WTC11 (cell line): ENCODE results near the gene GLOD5. TPM values are rescaled to one million over a fixed set of nuclear protein-coding genes. Genes with fewer than 3 reads are reported as not detected.
"Not testable (repeated sequence)": the region's sequence is repeated elsewhere in the genome, so short reads cannot be mapped to it uniquely, and the experiment has no call there.

ENCODE experiments used
- ATAC-seq: fragments of 200-7000 bp; cut with Tn5 transposase; 2 replicates; pipeline ENCODE4 v1.10.0; 2021; ENCODE audit warnings: mild to moderate bottlenecking, moderate library complexity
- CTCF ChIA-PET: fragments of 300-600 bp; sonication (Branson Sonifier 250); formaldehyde crosslinking; loops from one replicate; lab custom pipeline; 2021; ENCODE audit warnings: antibody characterized with exemption; lab: Charles Lee
- POLR2A ChIA-PET: fragments of 350-600 bp; sonication (Branson Sonifier 250); formaldehyde crosslinking; loops from one replicate; lab custom pipeline; 2021; ENCODE audit warnings: antibody characterized with exemption; lab: Charles Lee
- DNase-seq: peaks from one replicate; pipeline ENCODE4 v3.0.0; 2021; ENCODE audit warnings: low spot score
- H3K27ac Mint-ChIP-seq: 2 replicates; pipeline ENCODE4 v1.8.0; 2021; ENCODE audit warnings: mixed read lengths
- H3K27me3 Mint-ChIP-seq: 2 replicates; pipeline ENCODE4 v1.8.0; 2021; ENCODE audit warnings: low read depth, mild to moderate bottlenecking, moderate library complexity, mixed read lengths
- H3K36me3 Mint-ChIP-seq: 2 replicates; pipeline ENCODE4 v1.8.0; 2021; ENCODE audit warnings: mixed read lengths
- H3K4me1 Mint-ChIP-seq: 2 replicates; pipeline ENCODE4 v1.8.0; 2022; ENCODE audit warnings: mixed read lengths
- H3K4me3 Mint-ChIP-seq: 2 replicates; pipeline ENCODE4 v1.8.0; 2021; ENCODE audit warnings: mild to moderate bottlenecking, moderate library complexity, mixed read lengths
- H3K9me3 Mint-ChIP-seq: 2 replicates; pipeline ENCODE4 v1.8.0; 2021; ENCODE audit warnings: mixed read lengths
- CREM ChIP-seq: sonication (generic); formaldehyde crosslinking; IDR thresholded peaks from 2 replicates; pipeline ENCODE4 v1.8.1; 2022; ENCODE audit warnings: mild to moderate bottlenecking, missing genetic modification reagents, moderate library complexity
- FOXP1 ChIP-seq: sonication (generic); formaldehyde crosslinking; IDR thresholded peaks from 2 replicates; pipeline ENCODE4 v1.8.0; 2022; ENCODE audit warnings: missing genetic modification reagents, mild to moderate bottlenecking, moderate library complexity, borderline replicate concordance
- HMGA2 ChIP-seq: fragments of 250-450 bp; sonication (Bioruptor Pico); IDR thresholded peaks from 2 replicates; pipeline ENCODE4 v1.4.0; 2021; ENCODE audit warnings: mild to moderate bottlenecking, moderate library complexity
- NFE2L1 ChIP-seq: sonication (generic); formaldehyde crosslinking; IDR thresholded peaks from 2 replicates; pipeline ENCODE4 v1.8.1; 2023; ENCODE audit warnings: missing genetic modification reagents
- SOX15 ChIP-seq: fragments of 250-450 bp; sonication (Bioruptor Pico); IDR thresholded peaks from 2 replicates; pipeline ENCODE4 v1.9.0; 2021; ENCODE audit warnings: mild to moderate bottlenecking
- ZBTB43 ChIP-seq: sonication (generic); formaldehyde crosslinking; IDR thresholded peaks from 2 replicates; pipeline ENCODE4 v1.8.1; 2023; ENCODE audit warnings: mild to moderate bottlenecking, missing genetic modification reagents
- ZNF263 ChIP-seq: sonication (generic); formaldehyde crosslinking; IDR thresholded peaks from 2 replicates; pipeline ENCODE4 v1.8.1; 2022; ENCODE audit warnings: low read depth, mild to moderate bottlenecking, moderate library complexity, missing genetic modification reagents
- ZNF425 ChIP-seq: fragments of 250-450 bp; sonication (Bioruptor Pico); conservative IDR thresholded peaks from 2 replicates; pipeline ENCODE4 v1.9.0; 2021; ENCODE audit warnings: mild to moderate bottlenecking
- total RNA-seq: library from RNA; stranded (reverse); gene quantifications from 3 replicates; pipeline ENCODE4 v1.2.3, GENCODE V29; 2021
- TF ChIP-seq, protein P1 (sequence below): sonication (generic); formaldehyde crosslinking; IDR thresholded peaks from 2 replicates; pipeline ENCODE4 v1.8.1; 2023; ENCODE audit warnings: mild to moderate bottlenecking, missing genetic modification reagents, moderate library complexity
- TF ChIP-seq, protein P2 (sequence below): fragments of 250-450 bp; sonication (Bioruptor Pico); IDR thresholded peaks from 2 replicates; pipeline ENCODE4 v1.9.0; 2021; ENCODE audit warnings: mild to moderate bottlenecking
- TF ChIP-seq, protein P3 (sequence below): sonication (generic); formaldehyde crosslinking; conservative IDR thresholded peaks from 2 replicates; pipeline ENCODE4 v1.8.1; 2022; ENCODE audit warnings: mild to moderate bottlenecking, missing genetic modification reagents

The GLOD5 gene
- total RNA-seq, 1 experiment from 2014 or later = not detected

- no peak overlapping the region for H3K27ac Mint-ChIP-seq
- H3K9me3 Mint-ChIP-seq = no peaks in the 10 kb centered on the region
- no peaks in the 10 kb centered on the region; the same call in 1 of the 2 replicates for H3K36me3 Mint-ChIP-seq
- ChIA-PET CTCF (no interaction called here), POLR2A (no interaction called here)
- TF ChIP-seq NFE2L1 (CRISPR knock-in tag) (no peak), ZNF263 (CRISPR knock-in tag) (no peak), ZNF425 (CRISPR knock-in tag) (no peak)
- TF ChIP-seq, all 79 proteins: peak for 0
- DNase-seq = no peak
- Mint-ChIP-seq H3K27me3 (no peaks in the 10 kb centered on the region), H3K4me3 (no peak overlapping the region), H3K4me1 (no peaks in the 10 kb centered on the region)
- no peak for ATAC-seq
These were observed 56.6 kb downstream of the GLOD5 start for GRCh38 chrX:48818098-48818497.

DNA sequence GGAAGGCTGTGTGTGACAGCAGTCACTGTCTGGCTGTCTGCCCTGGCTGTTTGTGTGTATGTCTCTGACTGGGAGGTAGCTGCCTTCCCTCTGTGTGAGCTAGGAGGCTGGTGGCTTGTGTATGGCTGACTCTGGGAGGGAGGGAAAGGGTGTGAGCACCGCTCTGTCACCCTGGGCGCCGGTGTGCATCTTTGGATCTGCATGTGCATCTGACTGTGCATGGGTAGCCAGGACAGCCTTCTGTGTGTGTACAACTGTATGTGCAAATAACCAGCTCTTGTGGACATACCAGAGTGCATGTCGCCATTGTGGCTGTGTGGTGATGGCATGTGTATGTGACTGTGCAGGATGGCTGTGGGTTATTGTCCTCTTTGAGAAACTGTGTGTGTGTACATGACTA lies 57.3 kb downstream of the GLOD5 start:
- Mint-ChIP-seq H3K4me1 (no peaks in the 10 kb centered on the region), H3K27me3 (no peaks in the 10 kb centered on the region), H3K4me3 (no peak overlapping the region), H3K9me3 (no peaks in the 10 kb centered on the region), H3K27ac (no peak overlapping the region), H3K36me3 (no peaks in the 10 kb centered on the region; the same call in 1 of the 2 replicates)
- TF ChIP-seq, protein P1, sequence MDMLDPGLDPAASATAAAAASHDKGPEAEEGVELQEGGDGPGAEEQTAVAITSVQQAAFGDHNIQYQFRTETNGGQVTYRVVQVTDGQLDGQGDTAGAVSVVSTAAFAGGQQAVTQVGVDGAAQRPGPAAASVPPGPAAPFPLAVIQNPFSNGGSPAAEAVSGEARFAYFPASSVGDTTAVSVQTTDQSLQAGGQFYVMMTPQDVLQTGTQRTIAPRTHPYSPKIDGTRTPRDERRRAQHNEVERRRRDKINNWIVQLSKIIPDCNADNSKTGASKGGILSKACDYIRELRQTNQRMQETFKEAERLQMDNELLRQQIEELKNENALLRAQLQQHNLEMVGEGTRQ (CRISPR knock-in tag) = no peak
- TF ChIP-seq, protein P2, sequence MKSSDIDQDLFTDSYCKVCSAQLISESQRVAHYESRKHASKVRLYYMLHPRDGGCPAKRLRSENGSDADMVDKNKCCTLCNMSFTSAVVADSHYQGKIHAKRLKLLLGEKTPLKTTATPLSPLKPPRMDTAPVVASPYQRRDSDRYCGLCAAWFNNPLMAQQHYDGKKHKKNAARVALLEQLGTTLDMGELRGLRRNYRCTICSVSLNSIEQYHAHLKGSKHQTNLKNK (CRISPR knock-in tag) = no peak
- no peak for TF ChIP-seq CREM (CRISPR knock-in tag)
- CTCF ChIA-PET = no interaction called here
- POLR2A ChIA-PET = no interaction called here
- DNase-seq (no peak), ATAC-seq (no peak)

- H3K36me3 Mint-ChIP-seq, CTCF ChIA-PET: not testable (repeated sequence)
These were observed 57.8 kb downstream of the GLOD5 start for GRCh38 chrX:48819394-48819793.

GRCh38 chrX:48823053-48823452 lies 61.5 kb downstream of the GLOD5 start:
- ChIA-PET POLR2A (interaction anchor here (0.5 kb wide), 1 partner anchor 276 kb away, joined by 3 read pairs; no protein-coding TSS in a partner anchor), CTCF (interaction anchor here (0.6 to 0.9 kb wide), 2 partner anchors 9 to 175 kb away, joined by 3 read pairs; no protein-coding TSS in a partner anchor)
- peaks cover 6% of the 10 kb centered on the region for H3K4me1 Mint-ChIP-seq
- no peaks in the 10 kb centered on the region for H3K27me3 Mint-ChIP-seq
- TF ChIP-seq, protein P3, sequence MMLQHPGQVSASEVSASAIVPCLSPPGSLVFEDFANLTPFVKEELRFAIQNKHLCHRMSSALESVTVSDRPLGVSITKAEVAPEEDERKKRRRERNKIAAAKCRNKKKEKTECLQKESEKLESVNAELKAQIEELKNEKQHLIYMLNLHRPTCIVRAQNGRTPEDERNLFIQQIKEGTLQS = no peak
- TF ChIP-seq SOX15 (CRISPR knock-in tag) (no peak), FOXP1 (CRISPR knock-in tag) (no peak), HMGA2 (no peak), ZBTB43 (CRISPR knock-in tag) (no peak)
- DNase-seq = peak; percentile 18
- ATAC-seq = peak; percentile 63
- no peak overlapping the region for H3K4me3 Mint-ChIP-seq
- peaks cover 9% of the 10 kb centered on the region for H3K36me3 Mint-ChIP-seq
- no peak overlapping the region for H3K27ac Mint-ChIP-seq
- H3K9me3 Mint-ChIP-seq = no peaks in the 10 kb centered on the region

More at GRCh38 chrX:48819394-48819793, 57.8 kb downstream of the GLOD5 start:
- ATAC-seq, POLR2A ChIA-PET, H3K4me1 Mint-ChIP-seq, H3K27me3 Mint-ChIP-seq, H3K9me3 Mint-ChIP-seq, H3K4me3 Mint-ChIP-seq, H3K27ac Mint-ChIP-seq, DNase-seq: not testable (repeated sequence)

Other genes with a start within 250 kb of the GLOD5 start
- gene EBP, start 239.9 kb upstream of the GLOD5 start, total RNA-seq = 129 to 145 TPM (median 138 TPM) in 3 replicates
- 7.5 to 10.2 TPM (median 9.9 TPM) in 3 replicates for gene TBC1D25, start 222.0 kb upstream of the GLOD5 start, total RNA-seq
- gene RBM3, start 187.3 kb upstream of the GLOD5 start, total RNA-seq = 97.7 to 148 TPM (median 99.6 TPM) in 3 replicates
- gene WDR13, start 164.3 kb upstream of the GLOD5 start, total RNA-seq = 28.0 to 37.4 TPM (median 30.4 TPM) in 3 replicates
- 0.79 to 1.6 TPM (median 0.96 TPM) in 3 replicates for gene WAS, start 77.9 kb upstream of the GLOD5 start, total RNA-seq
- 14.2 to 16.5 TPM (median 16.4 TPM) in 3 replicates for gene SUV39H1, start 65.0 kb upstream of the GLOD5 start, total RNA-seq
- gene GATA1, start 24.8 kb downstream of the GLOD5 start, total RNA-seq = 0.25 to 0.27 TPM (median 0.26 TPM) in 3 replicates
- 58.5 to 60.3 TPM (median 59.2 TPM) in 3 replicates for gene HDAC6, start 40.3 kb downstream of the GLOD5 start, total RNA-seq
- gene ERAS, start 64.8 kb downstream of the GLOD5 start, total RNA-seq = not detected in 3 replicates
- 7.4 to 8.0 TPM (median 7.5 TPM) in 3 replicates for gene PCSK1N, start 73.9 kb downstream of the GLOD5 start, total RNA-seq
- 99.6 to 120 TPM (median 114 TPM) in 3 replicates for gene TIMM17B, start 136.0 kb downstream of the GLOD5 start, total RNA-seq
- gene PQBP1, start 136.2 kb downstream of the GLOD5 start, total RNA-seq = 79.4 to 81.2 TPM (median 81.2 TPM) in 3 replicates
- gene SLC35A2, start 149.9 kb downstream of the GLOD5 start, total RNA-seq = 18.0 to 21.0 TPM (median 20.2 TPM) in 3 replicates
- gene PIM2, start 157.3 kb downstream of the GLOD5 start, total RNA-seq = 146 to 184 TPM (median 182 TPM) in 3 replicates
- 50.9 to 52.6 TPM (median 51.1 TPM) in 3 replicates for gene OTUD5, start 195.9 kb downstream of the GLOD5 start, total RNA-seq
- 4.9 to 5.4 TPM (median 5.2 TPM) in 3 replicates for gene KCND1, start 210.1 kb downstream of the GLOD5 start, total RNA-seq
- 60.0 to 70.7 TPM (median 60.9 TPM) in 3 replicates for gene GRIPAP1, start 240.5 kb downstream of the GLOD5 start, total RNA-seq